Renal cortex interstitium (tissue), 15 donors: ENCODE data around the gene CRYBB2. TPM values are rescaled to one million over a fixed set of nuclear protein-coding genes. Genes with fewer than 3 reads are reported as not detected.
A peak's percentile ranks its signal among the peaks of the same experiment; 100 is the strongest.
"Not testable (repeated sequence)": the region's sequence is repeated elsewhere in the genome, so short reads cannot be mapped to it uniquely, and the experiment has no call there.

Source experiments
- DNase-seq, 11 donors: peaks; one replicate each; pipeline ENCODE4 v3.0.0-alpha.2; 2013; ENCODE audit warnings: low read depth in 9 of 11, low spot score in 4 of 11; ENCODE audit errors: extremely low read depth in 1 of 11
- long read RNA-seq, 16 experiments: transcript quantifications; one replicate each; lab custom pipeline, GENCODE V29; 2026
- polyA plus RNA-seq, 3 donors: library from polyadenylated mRNA; unstranded; fragments of 120-200 nt; gene quantifications; one replicate each; pipeline ENCODE4 v1.2.1, GENCODE V29; 2013; ENCODE audit not compliant: insufficient read length in 3 of 3

CRYBB2 gene
- polyA plus RNA-seq, result under 1 TPM in 2 of 3 donors, not detected in 1; 0.23 to 0.32 TPM
- long read RNA-seq, donor 1, result 0 reads
- long read RNA-seq, donor 2, result 0 reads
- long read RNA-seq, donor 3, result 0 reads
- long read RNA-seq, donor 4, result 0 reads
- long read RNA-seq, donor 5, result 0 reads
- long read RNA-seq, donor 6, result 0 reads
- long read RNA-seq, donor 7, result 0 reads
- long read RNA-seq, donor 8, result 0 reads
- long read RNA-seq, donor 9, result 0 reads
- long read RNA-seq, donor 10, result 0 reads
- long read RNA-seq, donor 11, result 0 reads
- long read RNA-seq, donor 12, result 0 reads
- long read RNA-seq, donor 13, result 0 reads
- long read RNA-seq, donor 14, result 0 reads
- long read RNA-seq, donor 15, result 0 reads
- long read RNA-seq, donor 16, result 0 reads

GRCh38 chr22:25219211-25219689 is at the start of gene CRYBB2:
CRYBB2 (plus strand) TSS chr22:25219639; CDS start chr22:25221430, 1,791 bp downstream.
- no peak for DNase-seq

GRCh38 chr22:25170426-25170980 is 48.9 kb upstream of the CRYBB2 start:
- DNase-seq, result no peak

- no peak for DNase-seq
Measured at GRCh38 chr22:25172153-25172552, 47.3 kb upstream of the CRYBB2 start.

- DNase-seq, result no peak
Measured at GRCh38 chr22:25174156-25174887, 45.1 kb upstream of the CRYBB2 start.

- DNase-seq, result no peak
Measured at GRCh38 chr22:25174888-25175411, 44.5 kb upstream of the CRYBB2 start.

- no peak for DNase-seq
Measured at GRCh38 chr22:25176175-25176574, 43.3 kb upstream of the CRYBB2 start.

- no peak for DNase-seq
Measured at GRCh38 chr22:25176799-25177198, 42.6 kb upstream of the CRYBB2 start.

GRCh38 chr22:25177226-25177625 is 42.2 kb upstream of the CRYBB2 start:
- DNase-seq, result no peak

- DNase-seq, result no peak
Measured at GRCh38 chr22:25177895-25178294, 41.5 kb upstream of the CRYBB2 start.

- not testable (repeated sequence) for DNase-seq
Measured at GRCh38 chr22:25178348-25178747, 41.1 kb upstream of the CRYBB2 start.

GRCh38 chr22:25178869-25179631 is 40.4 kb upstream of the CRYBB2 start:
- peak in 2 of 11 donors; percentile 13 to 21 for DNase-seq

- DNase-seq, result no peak
Measured at GRCh38 chr22:25182131-25183110, 37.0 kb upstream of the CRYBB2 start.

GRCh38 chr22:25183949-25184619 is 35.4 kb upstream of the CRYBB2 start:
- peak in 2 of 11 donors; percentile 14 to 37 for DNase-seq

- no peak for DNase-seq
Measured at GRCh38 chr22:25186140-25186539, 33.3 kb upstream of the CRYBB2 start.

- no peak for DNase-seq
Measured at GRCh38 chr22:25187469-25187868, 32.0 kb upstream of the CRYBB2 start.

- DNase-seq, result no peak
Measured at GRCh38 chr22:25192406-25192805, 27.0 kb upstream of the CRYBB2 start.

GRCh38 chr22:25193130-25193529 is 26.3 kb upstream of the CRYBB2 start:
- no peak for DNase-seq
